GM21529 (cell line): Measurements from ENCODE around the gene FCN1.

ENCODE experiments used
- ATAC-seq: cut with Tn5 transposase; IDR thresholded peaks from one replicate; pipeline ENCODE4 v1.9.1; 2021; ENCODE audit not compliant: unreplicated experiment

The FCN1 gene

GRCh38 chr9:134951994-134952393 lies 34.3 kb upstream of the FCN1 start:
- ATAC-seq: no peak

- no peak for ATAC-seq
Measured at GRCh38 chr9:134951461-134951860, 33.7 kb upstream of the FCN1 start.

GRCh38 chr9:134950386-134951210 lies 32.9 kb upstream of the FCN1 start:
- no peak for ATAC-seq

- ATAC-seq: no peak
Measured at GRCh38 chr9:134949681-134950385, 32.1 kb upstream of the FCN1 start.

- no peak for ATAC-seq
Measured at GRCh38 chr9:134948149-134948548, 30.4 kb upstream of the FCN1 start.

- ATAC-seq: no peak
Measured at GRCh38 chr9:134947265-134947955, 29.7 kb upstream of the FCN1 start.

GRCh38 chr9:134946663-134947062 lies 29.0 kb upstream of the FCN1 start:
- ATAC-seq: no peak

GRCh38 chr9:134945509-134946275 lies 28.0 kb upstream of the FCN1 start:
- ATAC-seq: no peak

GRCh38 chr9:134944916-134945315 lies 27.2 kb upstream of the FCN1 start:
- ATAC-seq: no peak

GRCh38 chr9:134944351-134944802 lies 26.7 kb upstream of the FCN1 start:
- ATAC-seq: no peak

- ATAC-seq: no peak
Measured at GRCh38 chr9:134943836-134944235, 26.1 kb upstream of the FCN1 start.

GRCh38 chr9:134943411-134943810 lies 25.7 kb upstream of the FCN1 start:
- no peak for ATAC-seq

GRCh38 chr9:134942788-134943184 lies 25.1 kb upstream of the FCN1 start:
- no peak for ATAC-seq

- ATAC-seq: no peak
Measured at GRCh38 chr9:134942011-134942787, 24.5 kb upstream of the FCN1 start.

- ATAC-seq: no peak
Measured at GRCh38 chr9:134940236-134941208, 22.8 kb upstream of the FCN1 start.

- ATAC-seq: no peak
Measured at GRCh38 chr9:134939836-134940235, 22.1 kb upstream of the FCN1 start.

GRCh38 chr9:134939080-134939733 lies 21.5 kb upstream of the FCN1 start:
- no peak for ATAC-seq

GRCh38 chr9:134938346-134939079 lies 20.8 kb upstream of the FCN1 start:
- ATAC-seq: no peak
